Suprapubic skin (tissue), 3 donors: ENCODE measurements around the gene QSOX1.

Experiments used
- EP300 ChIP-seq: sonication (generic); formaldehyde crosslinking; IDR thresholded peaks from one replicate; pipeline ENCODE4 v1.6.1; 2017; ENCODE audit warnings: antibody characterized with exemption
- POLR2A ChIP-seq, 2 donors: fragments of 450-650 bp; IDR thresholded peaks; one replicate each; pipeline ENCODE4 v1.6.1; 2017; ENCODE audit warnings: antibody characterized with exemption in 2 of 2, mild to moderate bottlenecking in 2 of 2, moderate library complexity in 2 of 2
- TF ChIP-seq, protein P1 (sequence below), 2 donors: fragments of 200-600 bp in 1 of 2; fragments of 450-650 bp in 1 of 2; sonication (generic) in 1 of 2; IDR thresholded peaks; one replicate each; pipeline ENCODE4 v1.5.1; 2016 to 2019; ENCODE audit warnings: antibody characterized with exemption in 2 of 2, mild to moderate bottlenecking in 1 of 2, moderate library complexity in 1 of 2

DNA sequence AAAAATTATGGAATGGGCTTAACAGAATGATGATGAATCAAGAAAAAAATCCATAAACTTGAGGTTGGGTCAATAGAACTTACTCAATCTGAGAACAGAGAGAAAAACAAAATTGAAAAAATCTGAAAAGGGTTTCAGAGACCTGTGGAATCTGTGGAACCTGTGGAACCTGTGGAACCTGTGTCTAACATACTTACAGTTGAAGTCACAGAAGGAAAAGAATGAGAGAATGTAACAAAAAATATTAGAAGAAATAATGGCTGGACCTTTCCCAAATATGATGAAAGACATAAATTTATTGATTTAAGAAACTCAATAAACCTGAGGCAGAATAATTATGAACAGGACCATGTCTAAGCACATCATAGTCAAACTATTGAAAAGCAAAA lies 17.7 kb upstream of the QSOX1 start:
- TF ChIP-seq, protein P1, sequence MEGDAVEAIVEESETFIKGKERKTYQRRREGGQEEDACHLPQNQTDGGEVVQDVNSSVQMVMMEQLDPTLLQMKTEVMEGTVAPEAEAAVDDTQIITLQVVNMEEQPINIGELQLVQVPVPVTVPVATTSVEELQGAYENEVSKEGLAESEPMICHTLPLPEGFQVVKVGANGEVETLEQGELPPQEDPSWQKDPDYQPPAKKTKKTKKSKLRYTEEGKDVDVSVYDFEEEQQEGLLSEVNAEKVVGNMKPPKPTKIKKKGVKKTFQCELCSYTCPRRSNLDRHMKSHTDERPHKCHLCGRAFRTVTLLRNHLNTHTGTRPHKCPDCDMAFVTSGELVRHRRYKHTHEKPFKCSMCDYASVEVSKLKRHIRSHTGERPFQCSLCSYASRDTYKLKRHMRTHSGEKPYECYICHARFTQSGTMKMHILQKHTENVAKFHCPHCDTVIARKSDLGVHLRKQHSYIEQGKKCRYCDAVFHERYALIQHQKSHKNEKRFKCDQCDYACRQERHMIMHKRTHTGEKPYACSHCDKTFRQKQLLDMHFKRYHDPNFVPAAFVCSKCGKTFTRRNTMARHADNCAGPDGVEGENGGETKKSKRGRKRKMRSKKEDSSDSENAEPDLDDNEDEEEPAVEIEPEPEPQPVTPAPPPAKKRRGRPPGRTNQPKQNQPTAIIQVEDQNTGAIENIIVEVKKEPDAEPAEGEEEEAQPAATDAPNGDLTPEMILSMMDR (IDR thresholded peaks at IDR 0.05): no peak
- no peak for TF ChIP-seq EP300
- TF ChIP-seq POLR2A (IDR thresholded peaks at IDR 0.05): no peak
